ENCODE results near the gene PTPRF. TPM values are rescaled to one million over a fixed set of nuclear protein-coding genes. Genes with fewer than 3 reads are reported as not detected.

Gene PTPRF
- polyA plus RNA-seq, 3 donors, result not detected

- Histone ChIP-seq H3K36me3 (replicated peaks in 1 of 2; ENCODE audit: control insufficient read depth in 1 of 2, insufficient read depth in 2 of 2, low read length in 2 of 2) (no peaks in the 10 kb centered on the region), H3K9ac (ENCODE audit: insufficient read depth, low read length, poor library complexity, severe bottlenecking) (no peak overlapping the region), H3K4me3 (replicated peaks in 1 of 3; ENCODE audit: low read depth in 2 of 3, low read length in 3 of 3) (no peak overlapping the region), H3K4me1 (ENCODE audit: control insufficient read depth in 1 of 2, insufficient read depth in 2 of 2, low read length in 2 of 2) (no peaks in the 10 kb centered on the region), H4K20me1 (ENCODE audit: insufficient read depth, low read length) (no peaks in the 10 kb centered on the region), H2AFZ (ENCODE audit: insufficient read depth, low read depth, low read length, poor library complexity, severe bottlenecking) (no peak overlapping the region), H3K79me2 (ENCODE audit: insufficient read depth, low read length) (no peaks in the 10 kb centered on the region), H3K27me3 (ENCODE audit: control insufficient read depth in 2 of 2, insufficient read depth in 2 of 2, low read length in 2 of 2) (peaks cover 0 to 3% of the 10 kb centered on the region in 2 donors), H3K4me2 (replicated peaks; ENCODE audit: extremely low read depth, low read length, poor library complexity, severe bottlenecking) (no peak overlapping the region), H3K27ac (ENCODE audit: low read depth in 1 of 2, low read length in 2 of 2) (no peak overlapping the region), H3K9me3 (replicated peaks in 1 of 2; ENCODE audit: control insufficient read depth in 1 of 2, insufficient read depth in 1 of 2, low read length in 2 of 2) (no peaks in the 10 kb centered on the region)
- WGBS (ENCODE audit: insufficient coverage), result 71% methylated on average over 5 of the region's 8 CpGs
- no peaks in the 10 kb centered on the region for H3K36me3 Mint-ChIP-seq
- intact Hi-C loops (cut with micrococcal nuclease), result loop anchor here in 1 of 2 donors (10.0 kb wide), 1 partner anchor 523 kb away; no protein-coding TSS in a partner anchor
- peaks cover 3 to 14% (median 7%) of the 10 kb centered on the region in 3 donors for H3K27me3 Mint-ChIP-seq (ENCODE audit: low read depth in 3 of 3)
- peak in 1 of 3 donors; percentile 22 for DNase-seq
- H3K9me3 Mint-ChIP-seq, result peaks cover 0 to 3% (median 2%) of the 10 kb centered on the region in 7 donors
- H3K27ac Mint-ChIP-seq, result no peak overlapping the region
- TF ChIP-seq CTCF (IDR thresholded peaks at IDR 0.05), result no peak
- peaks cover 9% of the 10 kb centered on the region for H3K4me1 Mint-ChIP-seq
- H3K4me3 Mint-ChIP-seq, result no peak overlapping the region
Observed at GRCh38 chr1:43521756-43522155, 8.9 kb upstream of the PTPRF start.

GRCh38 chr1:43522431-43522775 lies 8.3 kb upstream of the PTPRF start:
- H3K4me2 ChIP-seq (replicated peaks; ENCODE audit: extremely low read depth, low read length, poor library complexity, severe bottlenecking), result no peak overlapping the region
- H3K9me3 Mint-ChIP-seq, result peaks cover 0 to 3% (median 0%) of the 10 kb centered on the region in 7 donors

More at GRCh38 chr1:43522431-43522775, 8.3 kb upstream of the PTPRF start:
- Histone ChIP-seq H3K27me3 (ENCODE audit: control insufficient read depth in 2 of 2, insufficient read depth in 2 of 2, low read length in 2 of 2) (peaks cover 0 to 3% of the 10 kb centered on the region in 2 donors), H4K20me1 (ENCODE audit: insufficient read depth, low read length) (no peaks in the 10 kb centered on the region), H3K36me3 (replicated peaks in 1 of 2; ENCODE audit: control insufficient read depth in 1 of 2, insufficient read depth in 2 of 2, low read length in 2 of 2) (no peaks in the 10 kb centered on the region), H3K27ac (ENCODE audit: low read depth in 1 of 2, low read length in 2 of 2) (no peak overlapping the region), H2AFZ (ENCODE audit: insufficient read depth, low read depth, low read length, poor library complexity, severe bottlenecking) (no peak overlapping the region), H3K79me2 (ENCODE audit: insufficient read depth, low read length) (no peaks in the 10 kb centered on the region), H3K4me1 (ENCODE audit: control insufficient read depth in 1 of 2, insufficient read depth in 2 of 2, low read length in 2 of 2) (no peaks in the 10 kb centered on the region), H3K9ac (ENCODE audit: insufficient read depth, low read length, poor library complexity, severe bottlenecking) (no peak overlapping the region), H3K4me3 (replicated peaks in 1 of 3; ENCODE audit: low read depth in 2 of 3, low read length in 3 of 3) (no peak overlapping the region), H3K9me3 (replicated peaks in 1 of 2; ENCODE audit: control insufficient read depth in 1 of 2, insufficient read depth in 1 of 2, low read length in 2 of 2) (no peaks in the 10 kb centered on the region)
- Mint-ChIP-seq H3K36me3 (no peaks in the 10 kb centered on the region), H3K27me3 (ENCODE audit: low read depth in 3 of 3) (peaks cover 3 to 14% (median 7%) of the 10 kb centered on the region in 3 donors), H3K4me3 (no peak overlapping the region), H3K4me1 (peaks cover 9% of the 10 kb centered on the region), H3K27ac (peak overlapping the region in 1 of 7 donors; percentile 9)
- DNase-seq, result no peak
- WGBS (ENCODE audit: insufficient coverage), result 45% methylated on average over 1 of the region's 1 CpG
- no peak for TF ChIP-seq CTCF (IDR thresholded peaks at IDR 0.05)
- intact Hi-C loops (cut with micrococcal nuclease), result loop anchor here in 1 of 2 donors (10.0 kb wide), 1 partner anchor 522 kb away; no protein-coding TSS in a partner anchor
